ENCODE results near the gene CAMK2B. TPM values are rescaled to one million over a fixed set of nuclear protein-coding genes. Genes with fewer than 3 reads are reported as not detected.

The CAMK2B gene
- polyA plus RNA-seq, 1 donor (not counting 4 experiments of a cell fraction or from before 2014, with no cell fraction given), result 0.25 TPM

DNA sequence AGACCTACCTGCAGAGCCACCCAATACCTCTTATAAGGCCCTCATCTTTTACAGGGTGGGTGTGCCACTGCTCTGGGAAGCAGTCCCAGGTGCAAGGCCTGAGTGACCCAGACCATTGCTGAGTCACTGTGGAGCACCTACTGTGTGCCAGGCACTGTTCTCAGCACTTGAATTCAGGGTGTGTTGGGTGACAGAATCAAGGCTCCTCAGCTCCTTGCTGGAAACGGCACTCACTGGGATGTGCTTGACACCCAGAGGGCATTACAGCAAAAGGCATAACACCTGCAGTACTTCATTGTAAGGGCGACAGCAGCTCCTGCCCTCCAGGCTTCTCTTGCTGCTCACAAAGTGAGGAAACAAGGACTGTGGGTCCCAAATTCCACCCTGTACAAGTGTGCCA is 7.1 kb downstream of the CAMK2B start:
- no peak for FAIRE-seq
- no peaks in the 10 kb centered on the region for H3K79me2 ChIP-seq (ENCODE audit: control insufficient read depth, insufficient read depth, low read length)
- no peak for TF ChIP-seq EZH2 (IDR thresholded peaks at IDR 0.05; ENCODE audit: low read length)
- TF ChIP-seq CTCF (optimal IDR thresholded peaks at IDR 0.05 in 1 of 3, IDR thresholded peaks at IDR 0.05 in 1 of 3, conservative IDR thresholded peaks at IDR 0.05 in 1 of 3; ENCODE audit: extremely low read depth in 1 of 3, insufficient read depth in 2 of 3, low read length in 3 of 3), result no peak

GRCh38 chr7:44315301-44315903 is 10.0 kb downstream of the CAMK2B start:
- H2AFZ ChIP-seq (ENCODE audit: control insufficient read depth, low read length), result no peak overlapping the region
- no peaks in the 10 kb centered on the region for H3K4me1 ChIP-seq (ENCODE audit: control insufficient read depth, extremely low read depth, insufficient read depth, low read length)
- no peaks in the 10 kb centered on the region for H3K36me3 ChIP-seq (ENCODE audit: control insufficient read depth in 2 of 2, extremely low read depth in 1 of 2, insufficient read depth in 2 of 2, low read length in 2 of 2)
- no peak for DNase-seq (ENCODE audit: low read depth, low spot score)
- H3K9me3 ChIP-seq (ENCODE audit: control insufficient read depth, low read depth, low read length), result no peaks in the 10 kb centered on the region
- no peak for TF ChIP-seq EZH2 (IDR thresholded peaks at IDR 0.05; ENCODE audit: low read length)
- TF ChIP-seq CTCF (optimal IDR thresholded peaks at IDR 0.05 in 1 of 3, IDR thresholded peaks at IDR 0.05 in 1 of 3, conservative IDR thresholded peaks at IDR 0.05 in 1 of 3; ENCODE audit: extremely low read depth in 1 of 3, insufficient read depth in 2 of 3, low read length in 3 of 3), result no peak
- no peak overlapping the region for H3K9ac ChIP-seq (ENCODE audit: control insufficient read depth, extremely low read depth, insufficient read depth, low read length)
- no peaks in the 10 kb centered on the region for H3K27me3 ChIP-seq (ENCODE audit: control insufficient read depth, extremely low read depth, insufficient read depth, low read length)
- no peak for FAIRE-seq
- H3K4me3 ChIP-seq (ENCODE audit: control insufficient read depth in 2 of 3, extremely low read depth in 1 of 3, insufficient read depth in 2 of 3, low read depth in 1 of 3, low read length in 3 of 3), result no peak overlapping the region
- no peak overlapping the region for H3K4me2 ChIP-seq (ENCODE audit: control insufficient read depth, extremely low read depth, insufficient read depth, low read depth, low read length)
- H3K27ac ChIP-seq (ENCODE audit: control insufficient read depth, insufficient read depth, low read length), result no peak overlapping the region
- H4K20me1 ChIP-seq (ENCODE audit: control insufficient read depth, extremely low read depth, insufficient read depth, low read length), result no peaks in the 10 kb centered on the region
- dilution Hi-C loops (cut with MboI; ENCODE audit: extremely low pct_ligation_motif_present, low sequenced_read_pairs), result no loop called here
- no peaks in the 10 kb centered on the region for H3K79me2 ChIP-seq (ENCODE audit: control insufficient read depth, insufficient read depth, low read length)
- no peaks in the 10 kb centered on the region for H3K9me1 ChIP-seq (ENCODE audit: control insufficient read depth, extremely low read depth, insufficient read depth, low read length)

More for the DNA sequence above, 7.1 kb downstream of the CAMK2B start:
- no peaks in the 10 kb centered on the region for H3K36me3 ChIP-seq (ENCODE audit: control insufficient read depth in 2 of 2, extremely low read depth in 1 of 2, insufficient read depth in 2 of 2, low read length in 2 of 2)
- H3K27ac ChIP-seq (ENCODE audit: control insufficient read depth, insufficient read depth, low read length), result no peak overlapping the region
- H3K9me3 ChIP-seq (ENCODE audit: control insufficient read depth, low read depth, low read length), result no peaks in the 10 kb centered on the region
- H3K4me3 ChIP-seq (ENCODE audit: control insufficient read depth in 2 of 3, extremely low read depth in 1 of 3, insufficient read depth in 2 of 3, low read depth in 1 of 3, low read length in 3 of 3), result no peak overlapping the region
- no peaks in the 10 kb centered on the region for H4K20me1 ChIP-seq (ENCODE audit: control insufficient read depth, extremely low read depth, insufficient read depth, low read length)
- no peak overlapping the region for H2AFZ ChIP-seq (ENCODE audit: control insufficient read depth, low read length)
- no peak for DNase-seq (ENCODE audit: low read depth, low spot score)
- H3K4me1 ChIP-seq (ENCODE audit: control insufficient read depth, extremely low read depth, insufficient read depth, low read length), result no peaks in the 10 kb centered on the region
- no peak overlapping the region for H3K4me2 ChIP-seq (ENCODE audit: control insufficient read depth, extremely low read depth, insufficient read depth, low read depth, low read length)
- H3K9ac ChIP-seq (ENCODE audit: control insufficient read depth, extremely low read depth, insufficient read depth, low read length), result no peak overlapping the region
- H3K27me3 ChIP-seq (ENCODE audit: control insufficient read depth, extremely low read depth, insufficient read depth, low read length), result peaks cover 1% of the 10 kb centered on the region
- dilution Hi-C loops (cut with MboI; ENCODE audit: extremely low pct_ligation_motif_present, low sequenced_read_pairs), result no loop called here
- H3K9me1 ChIP-seq (ENCODE audit: control insufficient read depth, extremely low read depth, insufficient read depth, low read length), result no peaks in the 10 kb centered on the region
